Endothelial cell (in vitro differentiated cells): Measurements from ENCODE around the gene BSPRY. TPM values are rescaled to one million over a fixed set of nuclear protein-coding genes. Genes with fewer than 3 reads are reported as not detected.

ENCODE experiments used
- DNase-seq: peaks from one replicate; pipeline ENCODE4 v3.0.0; 2021; ENCODE audit warnings: low spot score
- H3K27ac Mint-ChIP-seq: one replicate; pipeline ENCODE4 v1.8.0; 2021; ENCODE audit warnings: mixed read lengths, inconsistent platforms; ENCODE audit not compliant: unreplicated experiment
- H3K27me3 Mint-ChIP-seq: one replicate; pipeline ENCODE4 v1.8.0; 2021; ENCODE audit warnings: mild to moderate bottlenecking, moderate library complexity, mixed read lengths, inconsistent platforms; ENCODE audit not compliant: unreplicated experiment
- H3K36me3 Mint-ChIP-seq: one replicate; pipeline ENCODE4 v1.8.0; 2021; ENCODE audit warnings: mild to moderate bottlenecking, low read depth, mixed read lengths, inconsistent platforms; ENCODE audit not compliant: unreplicated experiment
- H3K4me1 Mint-ChIP-seq: one replicate; pipeline ENCODE4 v1.8.0; 2021; ENCODE audit warnings: mild to moderate bottlenecking, mixed read lengths, inconsistent platforms; ENCODE audit not compliant: unreplicated experiment
- H3K4me3 Mint-ChIP-seq: one replicate; pipeline ENCODE4 v1.8.0; 2021; ENCODE audit warnings: mild to moderate bottlenecking, mixed read lengths, inconsistent platforms; ENCODE audit not compliant: unreplicated experiment
- H3K9me3 Mint-ChIP-seq: one replicate; pipeline ENCODE4 v1.8.0; 2021; ENCODE audit warnings: mixed read lengths, inconsistent platforms; ENCODE audit not compliant: unreplicated experiment
- CTCF ChIP-seq: fragments of 200-600 bp; sonication (generic); IDR thresholded peaks from one replicate; pipeline ENCODE4 v1.5.0; 2021; ENCODE audit warnings: antibody characterized with exemption; ENCODE audit not compliant: unreplicated experiment
- total RNA-seq: library from RNA; stranded (reverse); fragmentation: NEBNext Ultra II Directional; extraction: Animal tissue kit (Norgen Biotek cat#: 25700); gene quantifications from one replicate; pipeline ENCODE4 v1.2.1, GENCODE V29; 2021; ENCODE audit not compliant: unreplicated experiment

Gene BSPRY
- total RNA-seq, 1 donor from 2014 or later = 0.15 TPM

- no peak for TF ChIP-seq CTCF
- Mint-ChIP-seq H3K27ac (no peak overlapping the region), H3K4me1 (peaks cover 2% of the 10 kb centered on the region), H3K27me3 (peaks cover 6% of the 10 kb centered on the region), H3K36me3 (peaks cover 34% of the 10 kb centered on the region), H3K4me3 (peak overlapping the region; percentile 29), H3K9me3 (no peaks in the 10 kb centered on the region)
- DNase-seq = no peak
Observed at GRCh38 chr9:113388833-113389232, 39.5 kb downstream of the BSPRY start.

GRCh38 chr9:113389451-113389850 lies 40.1 kb downstream of the BSPRY start:
- Mint-ChIP-seq H3K4me3 (no peak overlapping the region), H3K9me3 (no peaks in the 10 kb centered on the region), H3K27ac (no peak overlapping the region), H3K4me1 (peaks cover 2% of the 10 kb centered on the region), H3K36me3 (peaks cover 34% of the 10 kb centered on the region), H3K27me3 (peaks cover 6% of the 10 kb centered on the region)
- no peak for DNase-seq
- no peak for TF ChIP-seq CTCF

GRCh38 chr9:113390192-113390960 lies 41.0 kb downstream of the BSPRY start:
- peaks cover 2% of the 10 kb centered on the region for H3K4me1 Mint-ChIP-seq
- H3K4me3 Mint-ChIP-seq = no peak overlapping the region
- H3K27ac Mint-ChIP-seq = no peak overlapping the region
- no peak for TF ChIP-seq CTCF
- H3K9me3 Mint-ChIP-seq = no peaks in the 10 kb centered on the region
- peaks cover 37% of the 10 kb centered on the region for H3K36me3 Mint-ChIP-seq
- no peak for DNase-seq
- peaks cover 6% of the 10 kb centered on the region for H3K27me3 Mint-ChIP-seq

GRCh38 chr9:113391917-113392316 lies 42.6 kb downstream of the BSPRY start:
- peaks cover 33% of the 10 kb centered on the region for H3K36me3 Mint-ChIP-seq

More at GRCh38 chr9:113391917-113392316, 42.6 kb downstream of the BSPRY start:
- TF ChIP-seq CTCF = no peak
- Mint-ChIP-seq H3K9me3 (no peaks in the 10 kb centered on the region), H3K27ac (no peak overlapping the region), H3K4me3 (no peak overlapping the region), H3K27me3 (peaks cover 9% of the 10 kb centered on the region), H3K4me1 (peaks cover 11% of the 10 kb centered on the region)
- DNase-seq = no peak
